MM.1S (cell line): ENCODE measurements around the gene MINDY4.

Source experiments
- DNase-seq: peaks from one replicate; pipeline ENCODE4 v3.0.0-alpha.2; 2015
- H2AFZ ChIP-seq: fragments of 300-600 bp; sonication (generic); 2 replicates; pipeline ENCODE4 v1.6.0; 2016; ENCODE audit warnings: antibody characterized with exemption, low read length
- H3F3A ChIP-seq: fragments of 300-600 bp; sonication (generic); 2 replicates; pipeline ENCODE4 v1.6.1; 2016; ENCODE audit warnings: mild to moderate bottlenecking, antibody characterized with exemption, low read length, moderate library complexity, mixed read lengths; ENCODE audit not compliant: insufficient read depth
- H3K27ac ChIP-seq: fragments of 300-600 bp; sonication (generic); 2 replicates; pipeline ENCODE4 v1.5.1; 2016; ENCODE audit warnings: mild to moderate bottlenecking, low read length
- H3K27me3 ChIP-seq: fragments of 300-600 bp; sonication (generic); replicated peaks from 2 replicates; pipeline ENCODE4 v1.6.0; 2016; ENCODE audit warnings: low read length; ENCODE audit not compliant: insufficient read depth
- H3K36me3 ChIP-seq: fragments of 300-600 bp; sonication (generic); replicated peaks from 2 replicates; pipeline ENCODE4 v1.6.1; 2016; ENCODE audit warnings: mild to moderate bottlenecking, low read length, mixed read lengths; ENCODE audit not compliant: insufficient read depth
- H3K4me1 ChIP-seq: fragments of 300-600 bp; sonication (generic); 2 replicates; pipeline ENCODE4 v1.6.1; 2016; ENCODE audit warnings: low read length, mixed read lengths
- H3K4me2 ChIP-seq: fragments of 300-600 bp; sonication (generic); 2 replicates; pipeline ENCODE4 v1.6.0; 2016; ENCODE audit warnings: low read depth, low read length
- H3K4me3 ChIP-seq: fragments of 300-600 bp; sonication (generic); 2 replicates; pipeline ENCODE4 v1.5.1; 2016; ENCODE audit warnings: low read length, mixed read lengths
- H3K79me2 ChIP-seq: fragments of 300-600 bp; sonication (generic); 2 replicates; pipeline ENCODE4 v1.6.1; 2016; ENCODE audit warnings: mixed run types, low read length, mixed read lengths
- H3K9ac ChIP-seq: fragments of 300-600 bp; sonication (generic); 2 replicates; pipeline ENCODE4 v1.6.1; 2016; ENCODE audit warnings: low read length, mixed read lengths
- H3K9me2 ChIP-seq: fragments of 300-600 bp; sonication (generic); replicated peaks from 2 replicates; pipeline ENCODE4 v1.6.1; 2016; ENCODE audit warnings: mild to moderate bottlenecking, low read length, mixed read lengths; ENCODE audit not compliant: insufficient read depth
- H3K9me3 ChIP-seq: fragments of 300-600 bp; sonication (generic); replicated peaks from 2 replicates; pipeline ENCODE4 v1.6.1; 2016; ENCODE audit warnings: mild to moderate bottlenecking, low read length, mixed read lengths; ENCODE audit not compliant: insufficient read depth
- H4K20me1 ChIP-seq: fragments of 300-600 bp; sonication (generic); 2 replicates; pipeline ENCODE4 v1.6.1; 2016; ENCODE audit warnings: mild to moderate bottlenecking, low read length, moderate library complexity, mixed read lengths; ENCODE audit not compliant: insufficient read depth
- CTCF ChIP-seq: fragments of 300-600 bp; sonication (generic); IDR thresholded peaks from 2 replicates; pipeline ENCODE4 v1.5.1; 2016; ENCODE audit warnings: antibody characterized with exemption, low read length, mixed read lengths
- EZH2 ChIP-seq: fragments of 300-600 bp; sonication (generic); optimal IDR thresholded peaks from 2 replicates; pipeline ENCODE3; 2017; ENCODE audit warnings: low read depth, mild to moderate bottlenecking, antibody characterized with exemption, low read length, mixed read lengths
- EZH2phosphoT487 ChIP-seq: fragments of 300-600 bp; sonication (generic); IDR thresholded peaks from 2 replicates; pipeline ENCODE4 v1.6.1; 2018; ENCODE audit warnings: antibody characterized with exemption, low read length

Gene MINDY4

DNA sequence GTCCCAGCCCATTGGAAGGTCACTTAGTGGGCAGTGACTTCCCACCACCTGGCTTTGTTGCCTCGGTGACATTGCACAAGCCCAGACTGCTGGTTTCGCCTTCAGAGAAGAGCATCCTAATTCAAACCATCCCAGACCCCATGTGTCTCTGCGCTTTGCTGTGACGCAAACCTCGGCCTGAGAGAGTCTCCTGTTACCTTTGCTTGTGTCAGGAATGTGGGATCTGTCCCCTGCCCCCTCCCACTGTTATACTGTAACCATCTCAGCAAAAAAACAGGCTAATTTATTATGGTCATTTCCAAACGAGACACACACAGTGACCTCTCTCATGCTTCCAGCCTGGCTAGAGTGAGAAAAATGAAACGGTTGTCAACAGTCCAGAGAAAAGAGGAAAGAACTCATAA, 115.4 kb downstream of the MINDY4 start:
- Histone ChIP-seq H3K9me2 (no peaks in the 10 kb centered on the region), H3K4me2 (no peak overlapping the region), H3K27me3 (no peaks in the 10 kb centered on the region), H3K79me2 (no peaks in the 10 kb centered on the region), H3K4me1 (no peaks in the 10 kb centered on the region), H3F3A (no peaks in the 10 kb centered on the region), H4K20me1 (no peaks in the 10 kb centered on the region), H3K36me3 (no peaks in the 10 kb centered on the region), H3K27ac (no peak overlapping the region), H3K4me3 (no peak overlapping the region), H3K9ac (no peak overlapping the region), H3K9me3 (no peaks in the 10 kb centered on the region), H2AFZ (no peak overlapping the region)
- DNase-seq, result no peak
- no peak for TF ChIP-seq CTCF
- no peak for TF ChIP-seq EZH2
- no peak for TF ChIP-seq EZH2phosphoT487

- no peaks in the 10 kb centered on the region for H3K9me3 ChIP-seq
- H4K20me1 ChIP-seq, result no peaks in the 10 kb centered on the region
- H3K36me3 ChIP-seq, result no peaks in the 10 kb centered on the region
- H3K27ac ChIP-seq, result no peak overlapping the region
- no peak overlapping the region for H3K9ac ChIP-seq
- no peaks in the 10 kb centered on the region for H3K9me2 ChIP-seq
- H3K4me1 ChIP-seq, result no peaks in the 10 kb centered on the region
- no peak overlapping the region for H3K4me2 ChIP-seq
- no peak overlapping the region for H2AFZ ChIP-seq
- H3K79me2 ChIP-seq, result no peaks in the 10 kb centered on the region
- no peak for DNase-seq
- no peak for TF ChIP-seq EZH2
- no peak for TF ChIP-seq EZH2phosphoT487
- no peak for TF ChIP-seq CTCF
- H3K4me3 ChIP-seq, result no peak overlapping the region
- no peaks in the 10 kb centered on the region for H3K27me3 ChIP-seq
- H3F3A ChIP-seq, result no peaks in the 10 kb centered on the region
These were observed 116.3 kb downstream of the MINDY4 start for GRCh38 chr7:30887464-30887872.

- no peak overlapping the region for H3K4me2 ChIP-seq
- no peaks in the 10 kb centered on the region for H3K9me2 ChIP-seq
- H3K79me2 ChIP-seq, result no peaks in the 10 kb centered on the region
- no peak for DNase-seq
- H3K27ac ChIP-seq, result no peak overlapping the region
- no peaks in the 10 kb centered on the region for H4K20me1 ChIP-seq
- no peaks in the 10 kb centered on the region for H3K27me3 ChIP-seq
- no peaks in the 10 kb centered on the region for H3K4me1 ChIP-seq
- TF ChIP-seq CTCF (no peak), EZH2phosphoT487 (no peak), EZH2 (no peak)
- no peak overlapping the region for H3K9ac ChIP-seq
- H3K36me3 ChIP-seq, result no peaks in the 10 kb centered on the region
- H2AFZ ChIP-seq, result no peak overlapping the region
- H3K9me3 ChIP-seq, result no peaks in the 10 kb centered on the region
- no peak overlapping the region for H3K4me3 ChIP-seq
- no peaks in the 10 kb centered on the region for H3F3A ChIP-seq
These were observed 117.5 kb downstream of the MINDY4 start for GRCh38 chr7:30888747-30889146.
